Daoy (cell line): Measurements from ENCODE around the gene OPTC. TPM values are rescaled to one million over a fixed set of nuclear protein-coding genes. Genes with fewer than 3 reads are reported as not detected.

ENCODE experiments used
- DNase-seq: peaks from one replicate; pipeline ENCODE4 v3.0.0-alpha.2; 2015; ENCODE audit warnings: low read depth
- total RNA-seq: library from RNA; depleted of rRNA; stranded (reverse); fragments of >200 nt; shearing (Covaris generic); gene quantifications from 2 replicates; pipeline ENCODE4 v1.2.3, GENCODE V29; 2014

The OPTC gene
- total RNA-seq, 1 experiment from 2014 or later, result not detected

GRCh38 chr1:203491664-203492063 lies 2.3 kb upstream of the OPTC start:
- DNase-seq, result no peak

GRCh38 chr1:203492082-203492747 lies 1.7 kb upstream of the OPTC start:
- no peak for DNase-seq

DNA sequence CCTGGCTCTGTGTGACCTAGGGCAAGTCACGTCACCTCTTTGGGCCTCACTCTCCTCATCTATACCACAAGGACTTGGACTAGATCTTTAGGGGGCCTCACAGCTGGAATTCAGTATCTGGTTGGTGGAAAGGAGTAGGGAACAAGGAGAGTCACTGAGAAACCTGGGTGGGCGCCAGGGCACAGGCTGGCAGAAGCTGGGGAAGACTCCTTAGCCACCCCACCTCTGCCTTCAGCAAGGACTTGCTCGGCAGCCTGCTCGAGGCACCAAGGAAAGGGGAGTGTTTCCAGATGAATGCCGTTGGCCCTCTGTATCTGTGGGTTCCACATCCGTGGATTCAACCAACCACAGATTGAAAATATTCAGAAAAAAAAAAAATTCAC lies 1.2 kb upstream of the OPTC start:
- no peak for DNase-seq

GRCh38 chr1:203495845-203496244 lies 1.9 kb downstream of the OPTC start:
- no peak for DNase-seq

DNA sequence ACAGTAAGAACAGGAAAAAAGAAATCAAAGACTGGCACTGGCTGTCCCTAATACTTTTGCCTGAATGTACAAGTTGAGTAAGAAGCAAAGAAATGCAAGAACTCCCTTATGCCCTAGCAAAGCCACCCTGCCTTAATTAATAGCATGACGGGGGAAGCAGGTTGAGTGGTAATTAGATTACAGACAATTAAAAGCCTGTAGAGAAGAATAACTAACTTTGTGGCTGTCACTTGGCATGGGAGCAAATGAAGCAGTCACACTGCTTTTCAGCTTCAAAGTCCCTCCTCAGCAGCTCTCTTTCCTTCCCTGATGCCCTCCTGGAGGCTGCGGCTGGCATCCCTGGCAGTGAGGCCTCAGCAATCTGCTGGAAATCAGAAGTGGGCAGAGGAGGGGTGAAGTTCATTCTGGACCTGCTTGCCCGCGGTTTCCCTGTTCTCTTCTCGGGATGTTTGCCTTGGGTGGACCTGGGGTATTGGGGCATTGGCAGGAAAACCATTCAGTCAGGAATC lies 3.4 kb downstream of the OPTC start:
- no peak for DNase-seq

DNA sequence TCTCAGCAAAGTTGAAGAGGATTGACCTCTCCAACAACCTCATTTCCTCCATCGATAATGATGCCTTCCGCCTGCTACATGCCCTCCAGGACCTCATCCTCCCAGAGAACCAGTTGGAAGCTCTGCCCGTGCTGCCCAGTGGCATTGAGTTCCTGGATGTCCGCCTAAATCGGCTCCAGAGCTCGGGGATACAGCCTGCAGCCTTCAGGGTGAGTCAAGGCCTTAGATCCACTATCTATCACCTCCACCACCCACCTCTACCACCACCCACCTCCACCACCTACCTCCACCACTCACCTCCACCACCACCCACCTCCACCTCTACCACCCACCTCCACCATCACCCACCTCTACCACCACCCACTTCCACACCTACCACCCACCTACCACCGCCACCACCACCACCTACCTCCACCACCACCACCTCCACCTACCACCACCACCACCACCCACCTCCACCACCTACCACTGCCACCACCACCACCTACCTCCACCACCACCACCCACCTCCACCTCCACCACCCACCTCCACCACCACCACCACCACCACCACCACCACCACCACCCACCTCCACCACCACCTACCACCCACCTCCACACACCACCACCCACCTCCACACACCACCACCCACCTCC lies 5.8 kb downstream of the OPTC start:
- DNase-seq, result no peak

- DNase-seq, result no peak
Observed at GRCh38 chr1:203500279-203500678, 6.3 kb downstream of the OPTC start.

GRCh38 chr1:203503836-203504235 lies 9.9 kb downstream of the OPTC start:
- no peak for DNase-seq

DNA sequence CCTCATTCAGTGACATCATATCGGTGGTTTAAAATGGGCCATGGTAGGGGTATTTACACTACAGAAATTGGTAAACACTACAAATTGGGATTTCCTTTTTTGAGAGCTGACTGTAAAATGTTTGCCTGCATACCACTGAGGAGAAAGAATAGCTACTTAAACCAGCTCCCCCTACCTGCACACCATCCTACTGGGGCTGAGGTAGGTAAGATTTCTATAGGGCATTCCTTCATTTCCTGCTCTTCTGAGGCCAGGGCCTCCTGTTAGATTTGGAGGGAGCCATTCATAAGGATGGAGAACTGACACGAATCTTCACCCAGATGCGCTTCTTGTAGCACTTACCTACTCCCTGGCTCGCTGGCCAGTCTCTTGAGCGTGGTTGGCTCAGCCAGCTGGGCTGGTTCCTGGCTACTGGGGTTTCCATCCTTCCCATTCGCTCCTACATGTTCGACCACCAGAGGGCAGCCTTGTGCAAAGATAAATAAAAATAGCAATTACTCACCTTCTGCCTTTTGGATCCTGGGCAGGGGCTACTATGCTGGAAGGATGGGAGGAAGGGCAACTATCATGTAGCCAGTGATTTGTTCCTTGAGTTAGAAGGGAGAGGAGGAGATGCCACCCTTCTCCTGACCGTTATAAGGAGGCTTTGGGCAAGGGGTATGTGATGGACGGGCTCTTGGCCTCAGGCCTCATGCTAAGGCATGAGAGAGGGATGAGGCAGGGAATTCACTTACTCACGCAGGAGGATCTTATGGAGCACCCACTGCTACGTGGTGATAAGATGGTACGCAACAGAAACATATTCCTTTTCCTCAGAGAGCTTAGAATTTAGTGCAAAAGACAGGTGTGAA lies 10.7 kb downstream of the OPTC start:
- peak; percentile 87 for DNase-seq

GRCh38 chr1:203505526-203506204 lies 11.7 kb downstream of the OPTC start:
- DNase-seq, result no peak

GRCh38 chr1:203506858-203507626 lies 13.1 kb downstream of the OPTC start:
- peak; percentile 36 for DNase-seq

DNA sequence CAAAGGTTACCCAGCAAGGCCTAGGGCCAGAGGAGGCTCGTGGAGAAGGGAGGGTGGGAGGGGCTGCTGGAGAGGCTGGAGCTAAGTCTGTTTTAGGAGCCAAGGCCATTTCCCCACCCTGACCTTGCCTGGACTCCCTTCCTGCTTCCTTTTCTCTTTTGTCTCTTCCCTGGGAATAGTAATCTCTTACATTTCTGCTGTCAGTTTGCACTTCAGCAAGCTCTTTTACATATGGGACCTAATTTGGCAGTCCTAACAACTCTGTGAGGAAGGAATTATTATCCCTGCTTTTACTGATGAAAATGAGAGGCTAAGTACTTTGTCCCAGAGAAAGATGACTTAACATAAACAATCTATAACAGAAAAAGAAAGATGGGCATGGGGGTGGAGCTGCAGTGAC lies 13.8 kb downstream of the OPTC start:
- no peak for DNase-seq

- no peak for DNase-seq
Observed at GRCh38 chr1:203508463-203509073, 14.6 kb downstream of the OPTC start.

- DNase-seq, result no peak
Observed at GRCh38 chr1:203509135-203509534, 15.2 kb downstream of the OPTC start.

GRCh38 chr1:203511513-203511912 lies 17.6 kb downstream of the OPTC start:
- no peak for DNase-seq

GRCh38 chr1:203511930-203512329 lies 18.0 kb downstream of the OPTC start:
- DNase-seq, result no peak

DNA sequence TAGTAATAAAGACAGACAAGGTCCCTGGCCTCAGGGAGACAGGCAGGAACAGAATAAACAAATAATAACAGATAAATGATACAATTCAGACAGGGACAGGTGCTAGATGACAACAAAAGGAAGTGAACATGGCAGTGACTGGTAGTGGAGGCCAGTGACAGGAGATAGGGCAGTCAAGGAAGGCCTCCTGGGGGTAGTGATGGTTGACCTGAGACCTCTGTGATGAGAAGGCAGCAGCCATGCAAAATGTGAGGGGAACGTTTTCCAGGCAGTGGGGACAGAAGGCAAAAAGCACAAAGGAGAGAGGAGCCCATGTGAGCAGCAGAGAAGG lies 18.5 kb downstream of the OPTC start:
- no peak for DNase-seq

- DNase-seq, result peak; percentile 97
Observed at GRCh38 chr1:203512848-203513584, 19.1 kb downstream of the OPTC start.

- no peak for DNase-seq
Observed at GRCh38 chr1:203513585-203514031, 19.7 kb downstream of the OPTC start.

DNA sequence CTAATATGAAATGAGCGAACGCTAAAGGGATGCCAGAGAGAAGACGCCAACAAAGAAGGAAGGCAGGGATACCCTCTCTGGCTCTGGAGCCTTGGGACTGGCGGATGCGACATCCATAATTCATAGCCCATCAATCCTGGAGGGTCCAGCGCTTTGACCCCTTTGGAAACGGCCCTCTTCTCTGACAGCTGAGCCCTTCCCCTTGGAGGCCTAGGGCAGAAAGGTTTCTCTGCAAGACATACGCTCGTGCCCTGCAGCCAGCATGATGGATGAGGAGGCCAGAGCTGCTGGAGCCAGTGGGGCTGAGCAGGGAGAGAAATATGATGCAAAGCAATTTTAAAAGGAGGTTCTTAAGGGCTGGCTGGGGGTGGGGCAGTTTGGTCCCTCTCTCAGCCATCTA lies 22.2 kb downstream of the OPTC start:
- no peak for DNase-seq
